A549 (cell line): ENCODE data around the gene PLCB1. TPM values are rescaled to one million over a fixed set of nuclear protein-coding genes. Genes with fewer than 3 reads are reported as not detected.

Experiments
- ATAC-seq, 2 experiments: fragments of 200-7000 bp in 1 of 2; fragments of >200 bp in 1 of 2; cut with Nextera tagmentation in 1 of 2; cut with Tn5 transposase in 1 of 2; 3 replicates each; pipeline versions ENCODE4 v1.8.0 to v1.9.1; 2018 to 2020; ENCODE audit warnings: mild to moderate bottlenecking in 1 of 2, moderate library complexity in 1 of 2
- CTCF ChIA-PET: fragments of 300-600 bp; sonication (Branson Sonifier 250); formaldehyde crosslinking; extraction: SDS; loops from one replicate; lab custom pipeline; 2021; ENCODE audit warnings: antibody characterized with exemption, inconsistent platforms; lab: Yijun Ruan, JAX
- POLR2A ChIA-PET: fragments of 350-600 bp; formaldehyde crosslinking; extraction: SDS; loops from one replicate; lab custom pipeline; 2021; ENCODE audit warnings: antibody characterized with exemption, inconsistent platforms; lab: Yijun Ruan, JAX
- DNase-seq, 2 experiments: peaks; one replicate each; pipeline versions ENCODE4 v3.0.0 to v3.0.0-alpha.2; 2011 to 2016; ENCODE audit warnings: low read depth in 1 of 2, low spot score in 1 of 2
- FAIRE-seq: peaks from 2 replicates; lab custom pipeline; 2011; peaks lifted over from hg19 to GRCh38; lab: Jason Lieb, UNC
- H3K27ac ChIP-seq, 2 experiments: fragments of >200 bp; sonication (Bioruptor Twin); formaldehyde crosslinking; 3 replicates each; pipeline ENCODE4 v1.5.1; 2016 to 2017
- H3K4me1 ChIP-seq: fragments of >200 bp; sonication (Bioruptor Twin); formaldehyde crosslinking; 3 replicates; pipeline ENCODE4 v1.6.1; 2016
- H3K4me2 ChIP-seq: fragments of >200 bp; sonication (Bioruptor Twin); formaldehyde crosslinking; 3 replicates; pipeline ENCODE4 v1.6.1; 2016
- H3K4me3 ChIP-seq: fragments of >200 bp; sonication (Bioruptor Twin); formaldehyde crosslinking; 3 replicates; pipeline ENCODE4 v1.5.1; 2016
- H3K9me3 ChIP-seq: fragments of >200 bp; sonication (Bioruptor Twin); formaldehyde crosslinking; 3 replicates; pipeline ENCODE4 v1.6.1; 2016
- CBX2 ChIP-seq: fragments of 200-600 bp; sonication (generic); IDR thresholded peaks from 2 replicates; pipeline ENCODE4 v1.6.1; 2016; ENCODE audit warnings: low read depth, mild to moderate bottlenecking, borderline replicate concordance
- CBX8 ChIP-seq: fragments of 200-600 bp; sonication (generic); IDR thresholded peaks from 2 replicates; pipeline ENCODE4 v1.6.1; 2016
- CEBPB ChIP-seq, 2 experiments: fragments of >200 bp in 1 of 2; sonication (Bioruptor Twin) in 1 of 2; formaldehyde crosslinking in 1 of 2; IDR thresholded peaks; 2 replicates each; pipeline ENCODE4 v1.6.1; 2012 to 2016
- CHD4 ChIP-seq: fragments of 200-600 bp; sonication (generic); IDR thresholded peaks from 2 replicates; pipeline ENCODE4 v1.6.1; 2016; ENCODE audit warnings: antibody characterized with exemption, mild to moderate bottlenecking, borderline replicate concordance
- EHMT2 ChIP-seq: fragments of 200-600 bp; sonication (generic); IDR thresholded peaks from 2 replicates; pipeline ENCODE4 v1.6.1; 2016; ENCODE audit warnings: antibody characterized with exemption, low read depth, mild to moderate bottlenecking, moderate library complexity
- FOSL2 ChIP-seq, 2 experiments: fragments of 450-650 bp in 1 of 2; fragments of >200 bp in 1 of 2; sonication (Bioruptor Twin) in 1 of 2; formaldehyde crosslinking; IDR thresholded peaks; 2 replicates each; pipeline versions ENCODE4 v1.5.0 to v1.6.1; 2016 to 2020; ENCODE audit warnings: mild to moderate bottlenecking in 1 of 2, moderate library complexity in 1 of 2
- FOXS1 ChIP-seq: fragments of 250-450 bp; sonication (Bioruptor Pico); IDR thresholded peaks from 2 replicates; pipeline ENCODE4 v1.5.0; 2020; ENCODE audit warnings: mild to moderate bottlenecking, moderate library complexity
- HDAC2 ChIP-seq: fragments of 200-600 bp; sonication (generic); IDR thresholded peaks from 2 replicates; pipeline ENCODE4 v1.6.1; 2016
- HOXB13 ChIP-seq: fragments of 250-450 bp; sonication (Bioruptor Pico); IDR thresholded peaks from 2 replicates; pipeline ENCODE4 v1.5.0; 2020; ENCODE audit warnings: low read depth, mild to moderate bottlenecking, moderate library complexity
- HOXB5 ChIP-seq: fragments of 250-450 bp; sonication (Bioruptor Pico); IDR thresholded peaks from 2 replicates; pipeline ENCODE4 v1.5.0; 2020; ENCODE audit warnings: mild to moderate bottlenecking, moderate library complexity
- JUN ChIP-seq, 2 experiments: fragments of >200 bp; sonication (Bioruptor Twin); formaldehyde crosslinking; IDR thresholded peaks; 2 replicates in 1 of 2; 3 replicates in 1 of 2; pipeline ENCODE4 v1.6.1; 2016 to 2017
- KDM1A ChIP-seq: fragments of 200-600 bp; sonication (generic); IDR thresholded peaks from 2 replicates; pipeline ENCODE4 v1.6.1; 2016; ENCODE audit warnings: low read depth, mild to moderate bottlenecking
- MAZ ChIP-seq: fragments of 150-350 bp; IDR thresholded peaks from 2 replicates; pipeline ENCODE4 v1.6.1; 2014; ENCODE audit warnings: antibody characterized with exemption, low read depth, low read length, borderline replicate concordance
- NPAS2 ChIP-seq: fragments of 250-450 bp; sonication (Bioruptor Pico); IDR thresholded peaks from 2 replicates; pipeline ENCODE4 v1.8.0; 2022; ENCODE audit warnings: mild to moderate bottlenecking, moderate library complexity, borderline replicate concordance
- RFX5 ChIP-seq: fragments of 450-650 bp; IDR thresholded peaks from 2 replicates; pipeline ENCODE4 v1.7.1; 2014; ENCODE audit warnings: antibody characterized with exemption, mild to moderate bottlenecking, moderate library complexity
- RNF2 ChIP-seq: fragments of 200-600 bp; sonication (generic); IDR thresholded peaks from 2 replicates; pipeline ENCODE4 v1.6.1; 2016; ENCODE audit warnings: low read depth, mild to moderate bottlenecking, antibody characterized with exemption, moderate library complexity, borderline replicate concordance
- ZC3H11A ChIP-seq: fragments of 450-650 bp; IDR thresholded peaks from 2 replicates; pipeline ENCODE4 v1.6.1; 2014; ENCODE audit warnings: antibody characterized with exemption, mild to moderate bottlenecking
- ZFP36 ChIP-seq: fragments of 450-650 bp; IDR thresholded peaks from 2 replicates; pipeline ENCODE4 v1.6.1; 2014; ENCODE audit warnings: borderline replicate concordance; ENCODE audit not compliant: partially characterized antibody
- ZNF302 ChIP-seq: fragments of 250-450 bp; sonication (Bioruptor Pico); IDR thresholded peaks from 2 replicates; pipeline ENCODE4 v1.9.0; 2021; ENCODE audit warnings: inconsistent platforms, mild to moderate bottlenecking, moderate library complexity
- WGBS: methylation state at CpG from one replicate; pipeline ENCODE4 v1.1.6; 2017; ENCODE audit errors: missing lambda C conversion rate; 5-methylcytosine and 5-hydroxymethylcytosine counted together
- polyA plus RNA-seq, 4 experiments: library from polyadenylated mRNA; depleted of rRNA in 3 of 4; stranded (reverse); fragments of >200 nt; fragmentation: RNase III in 1 of 4; extraction: RNeasy Plus Mini Kit Qiagen cat#74134 plus additional on column Dnase treatment in 1 of 4; gene quantifications; 2 replicates in 3 of 4; 3 replicates in 1 of 4; pipeline ENCODE4 v1.2.3, GENCODE V29; 2011 to 2017
- TF ChIP-seq, protein P1 (sequence below): fragments of 250-450 bp; sonication (Bioruptor Pico); IDR thresholded peaks from 2 replicates; pipeline ENCODE4 v1.5.0; 2020; ENCODE audit warnings: low read depth, mild to moderate bottlenecking, moderate library complexity
- TF ChIP-seq, protein P2 (sequence below): fragments of 450-650 bp; IDR thresholded peaks from 2 replicates; pipeline ENCODE4 v1.6.1; 2014; ENCODE audit warnings: antibody characterized with exemption
- TF ChIP-seq, protein P3 (sequence below): fragments of 250-450 bp; sonication (Bioruptor Pico); IDR thresholded peaks from 2 replicates; pipeline ENCODE4 v1.5.0; 2021; ENCODE audit warnings: mild to moderate bottlenecking, moderate library complexity, borderline replicate concordance
- TF ChIP-seq, protein P4 (sequence below): IDR thresholded peaks from 2 replicates; pipeline ENCODE4 v1.6.1; 2012
- TF ChIP-seq, protein P5 (sequence below): fragments of >200 bp; sonication (Bioruptor Twin); formaldehyde crosslinking; IDR thresholded peaks from 3 replicates; pipeline ENCODE4 v1.5.1; 2016
- TF ChIP-seq, protein P6 (sequence below): IDR thresholded peaks from 2 replicates; pipeline ENCODE4 v1.6.1; 2012

PLCB1 gene
- polyA plus RNA-seq, 2 of the 4 experiments (the other 2 are of a cell fraction) = 0.97 to 6.3 TPM

DNA sequence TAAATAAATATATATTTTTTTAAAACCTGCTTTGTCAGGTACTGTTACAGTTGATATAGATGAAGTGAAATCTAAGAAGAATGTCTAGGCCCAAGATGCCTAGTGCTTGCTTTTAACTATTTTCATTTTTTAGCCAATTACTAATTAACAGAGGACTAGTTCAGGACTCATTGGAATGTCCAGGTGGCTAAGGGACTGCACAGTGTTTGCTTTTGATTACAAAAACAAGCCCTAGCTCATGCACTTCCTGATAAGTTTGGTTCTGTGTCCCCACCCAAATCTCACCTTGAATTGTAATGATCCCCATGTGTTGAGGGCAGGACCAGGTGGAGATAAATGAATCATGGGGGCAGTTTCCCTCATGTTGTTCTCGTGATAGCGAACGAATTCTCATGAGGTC, 417.1 kb downstream of the PLCB1 start (continued):
- no peak for TF ChIP-seq KDM1A

DNA sequence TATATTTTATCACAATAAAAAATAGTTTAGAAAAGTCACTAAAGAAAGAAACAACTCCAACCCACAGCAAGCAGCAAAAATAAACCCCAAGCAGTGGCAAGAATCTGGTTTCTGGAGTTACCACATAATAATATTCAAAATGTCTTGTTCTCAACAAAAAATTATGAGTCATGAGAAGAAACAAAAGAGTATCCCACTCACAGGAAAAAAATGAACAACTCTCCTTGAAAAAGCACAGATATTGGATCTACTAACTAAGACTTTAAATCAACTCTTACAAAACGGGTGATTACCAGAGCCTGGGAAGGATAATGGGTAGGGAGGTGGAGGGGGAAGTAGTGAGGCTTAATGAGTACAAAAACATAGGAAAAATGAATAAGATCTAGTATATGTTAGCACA, 425.6 kb downstream of the PLCB1 start:
- POLR2A ChIA-PET = no interaction called here

DNA sequence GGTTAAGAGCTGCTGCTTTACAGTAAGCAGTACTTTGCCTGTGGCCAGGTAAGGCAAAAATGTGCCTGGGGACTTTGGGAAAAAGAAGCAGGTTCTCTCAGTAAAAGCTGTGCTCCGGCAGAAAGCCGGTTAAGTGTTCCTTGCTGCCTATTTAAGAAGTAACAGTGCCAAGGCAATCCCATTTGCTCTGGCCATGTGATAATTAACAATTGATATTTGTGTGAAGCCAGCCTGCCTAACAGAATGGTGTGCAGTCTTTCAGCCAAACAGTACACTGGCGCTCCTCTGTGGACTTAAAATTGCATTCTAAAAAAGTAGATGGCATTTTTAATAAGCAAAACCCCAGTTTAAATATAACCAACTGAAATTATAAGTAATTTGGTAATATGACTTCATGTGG, 430.3 kb downstream of the PLCB1 start:
- H3K4me1 ChIP-seq = no peaks in the 10 kb centered on the region
- no peak for FAIRE-seq
- ChIA-PET CTCF (interaction anchor here (0.6 kb wide), 1 partner anchor 28 kb away, joined by 3 read pairs; no protein-coding TSS in a partner anchor), POLR2A (no interaction called here)
- H3K4me3 ChIP-seq = no peak overlapping the region
- no peak overlapping the region for H3K4me2 ChIP-seq
- ATAC-seq = no peak
- no peak for DNase-seq
- H3K9me3 ChIP-seq = no peaks in the 10 kb centered on the region
- WGBS = 51% methylated on average over 3 of the region's 3 CpGs
- H3K27ac ChIP-seq = no peak overlapping the region
- TF ChIP-seq, protein P1, sequence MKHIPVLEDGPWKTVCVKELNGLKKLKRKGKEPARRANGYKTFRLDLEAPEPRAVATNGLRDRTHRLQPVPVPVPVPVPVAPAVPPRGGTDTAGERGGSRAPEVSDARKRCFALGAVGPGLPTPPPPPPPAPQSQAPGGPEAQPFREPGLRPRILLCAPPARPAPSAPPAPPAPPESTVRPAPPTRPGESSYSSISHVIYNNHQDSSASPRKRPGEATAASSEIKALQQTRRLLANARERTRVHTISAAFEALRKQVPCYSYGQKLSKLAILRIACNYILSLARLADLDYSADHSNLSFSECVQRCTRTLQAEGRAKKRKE (CRISPR knock-in tag) = no peak
- no peak for TF ChIP-seq ZC3H11A
- no peak for TF ChIP-seq RNF2
- no peak for TF ChIP-seq JUN (IDR thresholded peaks at IDR 0.05)
- TF ChIP-seq CBX8 = no peak
- TF ChIP-seq HOXB13 (CRISPR knock-in tag) = no peak
- TF ChIP-seq RFX5 = no peak
- no peak for TF ChIP-seq NPAS2 (CRISPR knock-in tag)
- TF ChIP-seq ZNF302 (CRISPR knock-in tag) = no peak
- no peak for TF ChIP-seq MAZ
- no peak for TF ChIP-seq HOXB5 (CRISPR knock-in tag)
- TF ChIP-seq, protein P2, sequence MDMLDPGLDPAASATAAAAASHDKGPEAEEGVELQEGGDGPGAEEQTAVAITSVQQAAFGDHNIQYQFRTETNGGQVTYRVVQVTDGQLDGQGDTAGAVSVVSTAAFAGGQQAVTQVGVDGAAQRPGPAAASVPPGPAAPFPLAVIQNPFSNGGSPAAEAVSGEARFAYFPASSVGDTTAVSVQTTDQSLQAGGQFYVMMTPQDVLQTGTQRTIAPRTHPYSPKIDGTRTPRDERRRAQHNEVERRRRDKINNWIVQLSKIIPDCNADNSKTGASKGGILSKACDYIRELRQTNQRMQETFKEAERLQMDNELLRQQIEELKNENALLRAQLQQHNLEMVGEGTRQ = no peak
- TF ChIP-seq CEBPB (IDR thresholded peaks at IDR 0.05) = no peak
- TF ChIP-seq EHMT2 = no peak

More for the DNA sequence above, 425.6 kb downstream of the PLCB1 start:
- CTCF ChIA-PET = no interaction called here
- Histone ChIP-seq H3K4me1 (no peaks in the 10 kb centered on the region), H3K4me3 (no peak overlapping the region), H3K27ac (no peak overlapping the region), H3K9me3 (no peaks in the 10 kb centered on the region), H3K4me2 (no peak overlapping the region)
- 2% methylated on average over 1 of the region's 1 CpG for WGBS
- FAIRE-seq (no peak), DNase-seq (no peak), ATAC-seq (no peak)
- no peak for TF ChIP-seq FOXS1
- no peak for TF ChIP-seq HOXB13 (CRISPR knock-in tag)
- TF ChIP-seq HDAC2 = no peak
- TF ChIP-seq CBX2 = no peak

DNA sequence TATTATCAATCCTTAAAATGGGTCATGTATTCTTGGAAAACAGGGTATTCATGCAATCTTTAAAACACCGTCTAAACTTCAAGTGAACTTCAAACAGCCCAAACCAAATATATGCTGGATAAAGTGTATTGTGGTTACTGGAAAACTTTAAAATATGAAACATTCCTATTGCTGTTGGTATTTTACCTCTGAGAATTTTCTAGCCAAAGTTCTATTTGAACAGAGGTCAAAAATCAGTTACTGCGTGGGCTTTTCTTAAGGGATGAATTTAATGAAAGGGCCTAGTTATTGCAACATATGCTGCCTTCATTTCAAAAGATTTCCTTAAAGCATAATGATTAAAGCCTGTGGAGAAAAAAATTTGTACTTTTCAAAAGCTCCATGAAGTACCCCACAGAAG, 436.0 kb downstream of the PLCB1 start:
- Histone ChIP-seq H3K4me3 (no peak overlapping the region), H3K27ac (no peak overlapping the region), H3K9me3 (no peaks in the 10 kb centered on the region), H3K4me2 (no peak overlapping the region), H3K4me1 (no peaks in the 10 kb centered on the region)
- DNase-seq (no peak), FAIRE-seq (no peak), ATAC-seq (no peak)
- ChIA-PET CTCF (interaction anchor here (0.7 kb wide), 1 partner anchor 1096 kb away, joined by 3 read pairs; no protein-coding TSS in a partner anchor), POLR2A (no interaction called here)
- WGBS = 13% methylated on average over 2 of the region's 2 CpGs
- TF ChIP-seq, protein P3, sequence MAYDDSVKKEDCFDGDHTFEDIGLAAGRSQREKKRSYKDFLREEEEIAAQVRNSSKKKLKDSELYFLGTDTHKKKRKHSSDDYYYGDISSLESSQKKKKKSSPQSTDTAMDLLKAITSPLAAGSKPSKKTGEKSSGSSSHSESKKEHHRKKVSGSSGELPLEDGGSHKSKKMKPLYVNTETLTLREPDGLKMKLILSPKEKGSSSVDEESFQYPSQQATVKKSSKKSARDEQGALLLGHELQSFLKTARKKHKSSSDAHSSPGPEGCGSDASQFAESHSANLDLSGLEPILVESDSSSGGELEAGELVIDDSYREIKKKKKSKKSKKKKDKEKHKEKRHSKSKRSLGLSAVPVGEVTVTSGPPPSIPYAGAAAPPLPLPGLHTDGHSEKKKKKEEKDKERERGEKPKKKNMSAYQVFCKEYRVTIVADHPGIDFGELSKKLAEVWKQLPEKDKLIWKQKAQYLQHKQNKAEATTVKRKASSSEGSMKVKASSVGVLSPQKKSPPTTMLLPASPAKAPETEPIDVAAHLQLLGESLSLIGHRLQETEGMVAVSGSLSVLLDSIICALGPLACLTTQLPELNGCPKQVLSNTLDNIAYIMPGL (CRISPR knock-in tag) = no peak
- TF ChIP-seq, protein P4, sequence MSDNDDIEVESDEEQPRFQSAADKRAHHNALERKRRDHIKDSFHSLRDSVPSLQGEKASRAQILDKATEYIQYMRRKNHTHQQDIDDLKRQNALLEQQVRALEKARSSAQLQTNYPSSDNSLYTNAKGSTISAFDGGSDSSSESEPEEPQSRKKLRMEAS = no peak
- no peak for TF ChIP-seq FOSL2 (IDR thresholded peaks at IDR 0.05)
- no peak for TF ChIP-seq FOSL2 (CRISPR knock-in tag; IDR thresholded peaks at IDR 0.05)
- TF ChIP-seq HOXB5 (CRISPR knock-in tag) = no peak
- TF ChIP-seq, protein P2 = no peak
- TF ChIP-seq, protein P5, sequence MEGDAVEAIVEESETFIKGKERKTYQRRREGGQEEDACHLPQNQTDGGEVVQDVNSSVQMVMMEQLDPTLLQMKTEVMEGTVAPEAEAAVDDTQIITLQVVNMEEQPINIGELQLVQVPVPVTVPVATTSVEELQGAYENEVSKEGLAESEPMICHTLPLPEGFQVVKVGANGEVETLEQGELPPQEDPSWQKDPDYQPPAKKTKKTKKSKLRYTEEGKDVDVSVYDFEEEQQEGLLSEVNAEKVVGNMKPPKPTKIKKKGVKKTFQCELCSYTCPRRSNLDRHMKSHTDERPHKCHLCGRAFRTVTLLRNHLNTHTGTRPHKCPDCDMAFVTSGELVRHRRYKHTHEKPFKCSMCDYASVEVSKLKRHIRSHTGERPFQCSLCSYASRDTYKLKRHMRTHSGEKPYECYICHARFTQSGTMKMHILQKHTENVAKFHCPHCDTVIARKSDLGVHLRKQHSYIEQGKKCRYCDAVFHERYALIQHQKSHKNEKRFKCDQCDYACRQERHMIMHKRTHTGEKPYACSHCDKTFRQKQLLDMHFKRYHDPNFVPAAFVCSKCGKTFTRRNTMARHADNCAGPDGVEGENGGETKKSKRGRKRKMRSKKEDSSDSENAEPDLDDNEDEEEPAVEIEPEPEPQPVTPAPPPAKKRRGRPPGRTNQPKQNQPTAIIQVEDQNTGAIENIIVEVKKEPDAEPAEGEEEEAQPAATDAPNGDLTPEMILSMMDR = no peak
- TF ChIP-seq, protein P6, sequence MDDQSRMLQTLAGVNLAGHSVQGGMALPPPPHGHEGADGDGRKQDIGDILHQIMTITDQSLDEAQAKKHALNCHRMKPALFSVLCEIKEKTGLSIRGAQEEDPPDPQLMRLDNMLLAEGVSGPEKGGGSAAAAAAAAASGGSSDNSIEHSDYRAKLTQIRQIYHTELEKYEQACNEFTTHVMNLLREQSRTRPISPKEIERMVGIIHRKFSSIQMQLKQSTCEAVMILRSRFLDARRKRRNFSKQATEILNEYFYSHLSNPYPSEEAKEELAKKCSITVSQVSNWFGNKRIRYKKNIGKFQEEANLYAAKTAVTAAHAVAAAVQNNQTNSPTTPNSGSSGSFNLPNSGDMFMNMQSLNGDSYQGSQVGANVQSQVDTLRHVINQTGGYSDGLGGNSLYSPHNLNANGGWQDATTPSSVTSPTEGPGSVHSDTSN = no peak
- TF ChIP-seq CHD4 = no peak
- TF ChIP-seq ZFP36 = no peak
